GM23338 (cell line): ENCODE data around the gene DUSP9.

Experiments used
- CTCF ChIP-seq, 2 experiments: fragments of 200-600 bp in 1 of 2; sonication (generic) in 1 of 2; conservative IDR thresholded peaks; 2 replicates each; pipeline versions ENCODE4 v1.5.1 to v1.6.1; 2016 to 2017; ENCODE audit warnings: antibody characterized with exemption in 2 of 2, low read depth in 2 of 2, mild to moderate bottlenecking in 2 of 2, moderate library complexity in 1 of 2
- EZH2 ChIP-seq: fragments of 200-600 bp; sonication (generic); IDR thresholded peaks from one replicate; pipeline ENCODE4 v1.8.0; 2017; ENCODE audit warnings: antibody characterized with exemption, mild to moderate bottlenecking, low read depth; ENCODE audit not compliant: unreplicated experiment
- POLR2AphosphoS5 ChIP-seq: IDR thresholded peaks from 2 replicates; pipeline ENCODE4 v1.6.1; 2016; ENCODE audit warnings: antibody characterized with exemption, low read depth
- REST ChIP-seq: IDR thresholded peaks from one replicate; pipeline ENCODE4 v1.6.1; 2018; ENCODE audit warnings: antibody characterized with exemption; ENCODE audit not compliant: unreplicated experiment
- ZNF114 ChIP-seq: fragments of 250-450 bp; sonication (Bioruptor Pico); IDR thresholded peaks from 2 replicates; pipeline ENCODE4 v1.5.0; 2020; ENCODE audit warnings: mild to moderate bottlenecking, moderate library complexity

GRCh38 chrX:153636716-153637115 is 10.3 kb upstream of the DUSP9 start:
- TF ChIP-seq EZH2 (no peak), CTCF (conservative IDR thresholded peaks at IDR 0.05; ENCODE audit: low read depth in 2 of 2) (no peak), ZNF114 (CRISPR knock-in tag) (no peak), POLR2AphosphoS5 (no peak), REST (no peak)
